K562 (cell line): ENCODE results near the gene COPS4. TPM values are rescaled to one million over a fixed set of nuclear protein-coding genes. Genes with fewer than 3 reads are reported as not detected.

ENCODE experiments used
- ARHGAP35 ChIP-seq: fragments of 450-650 bp; IDR thresholded peaks from 2 replicates; pipeline ENCODE4 v1.6.1; 2018; ENCODE audit not compliant: partially characterized antibody
- ARNT ChIP-seq, 2 experiments: fragments of 450-650 bp; IDR thresholded peaks; 2 replicates each; pipeline ENCODE4 v1.6.1; 2016; ENCODE audit warnings: mild to moderate bottlenecking in 1 of 2
- ETS2 ChIP-seq: IDR thresholded peaks from 2 replicates; pipeline ENCODE4 v1.6.1; 2016; ENCODE audit warnings: borderline replicate concordance, missing genetic modification characterization, mild to moderate bottlenecking, moderate library complexity, missing compliant biosample characterization; ENCODE audit not compliant: poor library complexity, severe bottlenecking
- FOXA1 ChIP-seq: fragments of 450-650 bp; IDR thresholded peaks from 2 replicates; pipeline ENCODE4 v1.6.1; 2016; ENCODE audit warnings: mild to moderate bottlenecking, borderline replicate concordance
- FOXM1 ChIP-seq, 2 experiments: fragments of 450-650 bp in 1 of 2; sonication (generic) in 1 of 2; formaldehyde crosslinking in 1 of 2; IDR thresholded peaks; 2 replicates each; pipeline versions ENCODE4 v1.6.1 to v1.9.0; 2017 to 2022; ENCODE audit warnings: low read depth in 2 of 2, mild to moderate bottlenecking in 2 of 2, missing genetic modification reagents in 1 of 2, moderate library complexity in 1 of 2
- GABPB2 ChIP-seq: fragments of 250-450 bp; sonication (Bioruptor Pico); conservative IDR thresholded peaks from 2 replicates; pipeline ENCODE4 v1.5.1; 2021; ENCODE audit warnings: mild to moderate bottlenecking
- GATAD2A ChIP-seq: fragments of 450-650 bp; IDR thresholded peaks from 2 replicates; pipeline ENCODE4 v1.6.1; 2017
- KLF1 ChIP-seq: fragments of 450-650 bp; IDR thresholded peaks from 2 replicates; pipeline ENCODE4 v1.6.1; 2016; ENCODE audit warnings: missing genetic modification characterization, missing compliant biosample characterization
- PHF8 ChIP-seq: fragments of 200-600 bp; sonication (generic); IDR thresholded peaks from 2 replicates; pipeline ENCODE4 v1.6.1; 2012; ENCODE audit warnings: mixed run types, mild to moderate bottlenecking, inconsistent platforms, low read length, moderate library complexity, borderline replicate concordance
- PRMT5 ChIP-seq: sonication (generic); formaldehyde crosslinking; IDR thresholded peaks from 2 replicates; pipeline ENCODE4 v1.5.0; 2020; ENCODE audit warnings: missing genetic modification reagents
- SAFB2 ChIP-seq: fragments of 200-400 bp; formaldehyde crosslinking; IDR thresholded peaks from 2 replicates; pipeline ENCODE4 v1.6.1; 2018; ENCODE audit warnings: borderline replicate concordance, low read length, low read depth, moderate library complexity; ENCODE audit not compliant: severe bottlenecking
- SIN3B ChIP-seq: fragments of 450-650 bp; IDR thresholded peaks from 2 replicates; pipeline ENCODE4 v1.6.1; 2017; ENCODE audit warnings: low read depth, mild to moderate bottlenecking, moderate library complexity
- ZNF212 ChIP-seq: fragments of 450-650 bp; formaldehyde crosslinking; IDR thresholded peaks from 2 replicates; pipeline ENCODE4 v1.4.0; 2020; ENCODE audit warnings: mild to moderate bottlenecking
- ZNF507 ChIP-seq: conservative IDR thresholded peaks from 2 replicates; pipeline ENCODE4 v1.6.1; 2017; ENCODE audit warnings: missing genetic modification characterization, missing compliant biosample characterization
- ZNF655 ChIP-seq: fragments of 250-450 bp; sonication (Bioruptor Pico); IDR thresholded peaks from 2 replicates; pipeline ENCODE4 v1.5.0; 2021
- ZNF696 ChIP-seq: fragments of 250-450 bp; sonication (Bioruptor Pico); conservative IDR thresholded peaks from 2 replicates; pipeline ENCODE4 v1.4.0; 2020; ENCODE audit warnings: mild to moderate bottlenecking, moderate library complexity
- polyA plus RNA-seq, 8 experiments: library from polyadenylated mRNA; depleted of rRNA in 4 of 8; stranded (reverse) in 5 of 8; unstranded in 3 of 8; fragments of >200 nt; fragmentation: Nextera tagmentation in 2 of 8; fragmentation: Illumina TruSeq in 1 of 8; extraction: Ambion mirVana in 2 of 8; extraction: Trizol in 1 of 8; gene quantifications; 2 replicates each; pipeline versions ENCODE4 v1.2.1 to v1.2.3, GENCODE V29; 2011 to 2014; ENCODE audit warnings: inconsistent platforms in 1 of 8, missing spikeins in 1 of 8
- total RNA-seq, 7 experiments: library from RNA; depleted of rRNA in 6 of 7; stranded (reverse); fragments of >200 nt in 6 of 7; fragmentation: Illumina TruSeq in 2 of 7; extraction: Trizol in 2 of 7; gene quantifications; 2 replicates each; pipeline versions ENCODE4 v1.2.1 to v1.2.3, GENCODE V29; 2011 to 2021; ENCODE audit warnings: low replicate concordance in 1 of 7
- TF ChIP-seq, protein P1 (sequence below): sonication (generic); formaldehyde crosslinking; IDR thresholded peaks from 2 replicates; pipeline ENCODE4 v1.8.0; 2023; ENCODE audit warnings: mild to moderate bottlenecking, missing genetic modification reagents
- TF ChIP-seq, protein P2 (sequence below), 2 experiments: fragments of 150-350 bp in 1 of 2; IDR thresholded peaks; 2 replicates each; pipeline ENCODE4 v1.6.1; 2012 to 2016; ENCODE audit warnings: low read depth in 2 of 2, low read length in 2 of 2, mild to moderate bottlenecking in 1 of 2, moderate library complexity in 1 of 2
- TF ChIP-seq, protein P3 (sequence below): sonication (generic); formaldehyde crosslinking; IDR thresholded peaks from 2 replicates; pipeline ENCODE4 v1.8.1; 2023; ENCODE audit warnings: mild to moderate bottlenecking, missing genetic modification reagents

The COPS4 gene
- total and polyA plus RNA-seq, 9 of the 15 experiments (the other 6 are each of a cell fraction or from before 2014, with no cell fraction given), result 44.7 to 180 (median 70.9) TPM

DNA sequence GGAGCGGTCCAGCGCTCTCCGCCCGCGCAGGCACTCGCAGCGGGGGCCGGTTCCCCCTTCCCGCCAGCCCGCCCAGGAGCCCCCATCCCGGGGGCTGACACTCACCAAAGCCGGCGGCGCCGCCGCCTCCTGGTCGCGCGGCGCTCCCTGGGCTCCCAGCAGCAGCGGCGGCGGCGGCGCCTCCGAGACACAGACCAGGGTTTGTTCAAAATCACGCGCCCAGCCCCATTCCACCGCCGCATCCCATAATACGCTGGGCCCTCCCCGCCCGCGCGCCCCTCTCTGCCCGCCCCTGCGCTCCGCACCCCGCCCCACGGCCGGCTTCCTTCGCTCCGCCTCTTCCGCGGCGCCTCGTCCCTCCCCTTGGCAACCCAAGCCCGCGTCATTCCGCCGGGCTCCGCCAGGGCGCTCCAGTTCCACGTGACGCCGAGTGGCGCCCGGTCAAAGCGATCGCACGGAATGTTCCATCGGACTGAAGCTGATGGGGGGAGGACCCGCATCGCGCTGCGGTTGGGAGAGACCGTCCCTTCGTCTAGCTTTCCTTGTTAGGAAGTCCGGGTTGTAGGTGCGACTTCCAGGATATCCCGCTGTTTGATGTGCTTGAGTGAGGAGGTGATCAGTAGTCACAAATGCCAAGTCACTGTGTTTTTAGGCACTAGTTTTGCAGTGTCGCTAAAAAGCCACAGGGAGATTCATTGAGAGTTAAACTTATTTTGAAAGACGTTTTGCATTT, 22.1 kb upstream of the COPS4 start (continued):
- TF ChIP-seq PHF8 (peak; percentile 66; the same call in 1 of the 2 replicates), ZNF655 (no peak), PRMT5 (no peak), FOXM1 (IDR thresholded peaks at IDR 0.05; ENCODE audit: low read depth) (peak; percentile 38; the same call in 1 of the 2 replicates), FOXM1 (CRISPR knock-in tag; IDR thresholded peaks at IDR 0.05; ENCODE audit: low read depth) (no peak), GATAD2A (peak; percentile 34; the same call in 1 of the 2 replicates), SIN3B (0 out of 2 replicates have a peak, but pooled peaks have one; percentile 46), ZNF212 (CRISPR knock-in tag) (no peak), ARHGAP35 (no peak), ETS2 (tag) (no peak), KLF1 (tag) (no peak), GABPB2 (CRISPR knock-in tag) (no peak), ARNT (IDR thresholded peaks at IDR 0.05) (peak in 1 of 2 experiments; percentile 68; a peak in 1 of 4 replicates), ZNF507 (tag) (no peak), ZNF696 (no peak), FOXA1 (no peak), SAFB2 (no peak)
- TF ChIP-seq, protein P1, sequence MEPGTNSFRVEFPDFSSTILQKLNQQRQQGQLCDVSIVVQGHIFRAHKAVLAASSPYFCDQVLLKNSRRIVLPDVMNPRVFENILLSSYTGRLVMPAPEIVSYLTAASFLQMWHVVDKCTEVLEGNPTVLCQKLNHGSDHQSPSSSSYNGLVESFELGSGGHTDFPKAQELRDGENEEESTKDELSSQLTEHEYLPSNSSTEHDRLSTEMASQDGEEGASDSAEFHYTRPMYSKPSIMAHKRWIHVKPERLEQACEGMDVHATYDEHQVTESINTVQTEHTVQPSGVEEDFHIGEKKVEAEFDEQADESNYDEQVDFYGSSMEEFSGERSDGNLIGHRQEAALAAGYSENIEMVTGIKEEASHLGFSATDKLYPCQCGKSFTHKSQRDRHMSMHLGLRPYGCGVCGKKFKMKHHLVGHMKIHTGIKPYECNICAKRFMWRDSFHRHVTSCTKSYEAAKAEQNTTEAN (CRISPR knock-in tag), result no peak
- TF ChIP-seq, protein P2, sequence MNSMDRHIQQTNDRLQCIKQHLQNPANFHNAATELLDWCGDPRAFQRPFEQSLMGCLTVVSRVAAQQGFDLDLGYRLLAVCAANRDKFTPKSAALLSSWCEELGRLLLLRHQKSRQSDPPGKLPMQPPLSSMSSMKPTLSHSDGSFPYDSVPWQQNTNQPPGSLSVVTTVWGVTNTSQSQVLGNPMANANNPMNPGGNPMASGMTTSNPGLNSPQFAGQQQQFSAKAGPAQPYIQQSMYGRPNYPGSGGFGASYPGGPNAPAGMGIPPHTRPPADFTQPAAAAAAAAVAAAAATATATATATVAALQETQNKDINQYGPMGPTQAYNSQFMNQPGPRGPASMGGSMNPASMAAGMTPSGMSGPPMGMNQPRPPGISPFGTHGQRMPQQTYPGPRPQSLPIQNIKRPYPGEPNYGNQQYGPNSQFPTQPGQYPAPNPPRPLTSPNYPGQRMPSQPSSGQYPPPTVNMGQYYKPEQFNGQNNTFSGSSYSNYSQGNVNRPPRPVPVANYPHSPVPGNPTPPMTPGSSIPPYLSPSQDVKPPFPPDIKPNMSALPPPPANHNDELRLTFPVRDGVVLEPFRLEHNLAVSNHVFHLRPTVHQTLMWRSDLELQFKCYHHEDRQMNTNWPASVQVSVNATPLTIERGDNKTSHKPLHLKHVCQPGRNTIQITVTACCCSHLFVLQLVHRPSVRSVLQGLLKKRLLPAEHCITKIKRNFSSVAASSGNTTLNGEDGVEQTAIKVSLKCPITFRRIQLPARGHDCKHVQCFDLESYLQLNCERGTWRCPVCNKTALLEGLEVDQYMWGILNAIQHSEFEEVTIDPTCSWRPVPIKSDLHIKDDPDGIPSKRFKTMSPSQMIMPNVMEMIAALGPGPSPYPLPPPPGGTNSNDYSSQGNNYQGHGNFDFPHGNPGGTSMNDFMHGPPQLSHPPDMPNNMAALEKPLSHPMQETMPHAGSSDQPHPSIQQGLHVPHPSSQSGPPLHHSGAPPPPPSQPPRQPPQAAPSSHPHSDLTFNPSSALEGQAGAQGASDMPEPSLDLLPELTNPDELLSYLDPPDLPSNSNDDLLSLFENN (IDR thresholded peaks at IDR 0.05; ENCODE audit: low read depth in 2 of 2, low read length in 2 of 2), result peak in 1 of 2 experiments; percentile 10; a peak in 1 of 4 replicates
- TF ChIP-seq, protein P3, sequence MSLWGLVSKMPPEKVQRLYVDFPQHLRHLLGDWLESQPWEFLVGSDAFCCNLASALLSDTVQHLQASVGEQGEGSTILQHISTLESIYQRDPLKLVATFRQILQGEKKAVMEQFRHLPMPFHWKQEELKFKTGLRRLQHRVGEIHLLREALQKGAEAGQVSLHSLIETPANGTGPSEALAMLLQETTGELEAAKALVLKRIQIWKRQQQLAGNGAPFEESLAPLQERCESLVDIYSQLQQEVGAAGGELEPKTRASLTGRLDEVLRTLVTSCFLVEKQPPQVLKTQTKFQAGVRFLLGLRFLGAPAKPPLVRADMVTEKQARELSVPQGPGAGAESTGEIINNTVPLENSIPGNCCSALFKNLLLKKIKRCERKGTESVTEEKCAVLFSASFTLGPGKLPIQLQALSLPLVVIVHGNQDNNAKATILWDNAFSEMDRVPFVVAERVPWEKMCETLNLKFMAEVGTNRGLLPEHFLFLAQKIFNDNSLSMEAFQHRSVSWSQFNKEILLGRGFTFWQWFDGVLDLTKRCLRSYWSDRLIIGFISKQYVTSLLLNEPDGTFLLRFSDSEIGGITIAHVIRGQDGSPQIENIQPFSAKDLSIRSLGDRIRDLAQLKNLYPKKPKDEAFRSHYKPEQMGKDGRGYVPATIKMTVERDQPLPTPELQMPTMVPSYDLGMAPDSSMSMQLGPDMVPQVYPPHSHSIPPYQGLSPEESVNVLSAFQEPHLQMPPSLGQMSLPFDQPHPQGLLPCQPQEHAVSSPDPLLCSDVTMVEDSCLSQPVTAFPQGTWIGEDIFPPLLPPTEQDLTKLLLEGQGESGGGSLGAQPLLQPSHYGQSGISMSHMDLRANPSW (CRISPR knock-in tag), result no peak
